WERI-Rb-1 (cell line): ENCODE data around the gene CABP2.
"Not testable (repeated sequence)": the region's sequence is repeated elsewhere in the genome, so short reads cannot be mapped to it uniquely, and the experiment has no call there.

Experiments
- DNase-seq: peaks from one replicate; pipeline ENCODE4 v3.0.0-alpha.2; 2020
- H3K27ac ChIP-seq: fragments of 250-450 bp; sonication (Bioruptor Pico); 2 replicates; pipeline ENCODE4 v1.5.1; 2020; ENCODE audit warnings: mild to moderate bottlenecking, moderate library complexity
- H3K27me3 ChIP-seq: fragments of 250-450 bp; sonication (Bioruptor Pico); 2 replicates; pipeline ENCODE4 v1.5.1; 2021; ENCODE audit warnings: mild to moderate bottlenecking, low read depth, moderate library complexity; ENCODE audit not compliant: insufficient read depth, severe bottlenecking
- H3K36me3 ChIP-seq: fragments of 250-450 bp; sonication (Bioruptor Pico); 2 replicates; pipeline ENCODE4 v1.5.1; 2020; ENCODE audit warnings: mild to moderate bottlenecking, moderate library complexity
- H3K4me3 ChIP-seq: 2 replicates; pipeline ENCODE4 v1.5.1; 2011; ENCODE audit warnings: low read depth, mild to moderate bottlenecking, control low read depth, low read length
- H3K9me3 ChIP-seq: fragments of 250-450 bp; sonication (Bioruptor Pico); 2 replicates; pipeline ENCODE4 v1.5.1; 2021; ENCODE audit warnings: mild to moderate bottlenecking, moderate library complexity; ENCODE audit not compliant: severe bottlenecking
- TF ChIP-seq, protein P1 (sequence below): IDR thresholded peaks from 2 replicates; pipeline ENCODE4 v1.5.1; 2011; ENCODE audit warnings: low read depth, mild to moderate bottlenecking, control low read depth, inconsistent platforms, low read length

CABP2 gene

DNA sequence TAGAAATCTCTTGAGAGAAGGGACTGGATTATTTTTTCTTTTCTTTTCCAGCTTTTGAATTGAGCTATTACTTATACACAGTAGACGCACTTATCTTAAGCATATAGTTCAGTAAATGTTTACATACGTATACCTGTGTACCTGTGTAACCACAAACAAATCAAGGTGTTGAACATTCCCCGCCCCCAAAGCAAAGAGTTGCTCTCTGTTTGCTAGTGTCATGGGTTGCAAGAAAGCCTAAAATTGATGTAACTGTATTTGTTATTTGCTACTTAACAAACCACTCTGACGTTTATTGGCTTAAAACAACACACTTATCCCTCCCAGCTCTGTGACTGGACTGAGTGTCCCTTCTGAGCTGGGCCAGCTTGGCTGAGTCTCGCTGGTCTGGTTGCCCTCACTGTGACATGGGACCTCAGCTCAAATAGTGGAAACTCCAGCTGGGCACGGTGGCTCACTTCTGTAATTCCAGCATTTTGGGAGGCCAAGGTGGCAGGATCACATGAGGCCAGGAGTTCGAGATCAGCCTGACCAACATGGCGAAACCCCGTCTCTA, 25.4 kb upstream of the CABP2 start:
- no peak overlapping the region for H3K27ac ChIP-seq
- DNase-seq: no peak

DNA sequence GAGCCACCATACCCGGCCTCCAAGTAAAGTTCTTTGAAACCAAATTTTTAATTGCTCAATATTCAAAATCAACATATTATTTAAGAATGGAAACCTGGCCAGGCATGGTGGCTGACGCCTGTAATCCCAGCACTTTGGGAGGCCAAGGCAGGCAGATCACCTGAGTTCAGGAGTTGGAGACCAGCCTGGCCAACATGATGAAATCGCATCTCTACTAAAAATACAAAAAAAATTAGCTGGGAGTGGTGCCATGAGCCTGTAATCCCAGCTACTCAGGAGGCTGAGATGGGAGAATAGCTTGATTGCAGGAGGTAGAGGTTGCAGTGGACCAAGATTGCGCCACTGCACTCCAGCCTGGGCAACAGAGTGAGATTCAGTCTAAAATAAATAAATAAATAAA, 24.9 kb upstream of the CABP2 start:
- H3K9me3 ChIP-seq, H3K27me3 ChIP-seq, H3K36me3 ChIP-seq, H3K4me3 ChIP-seq, DNase-seq, H3K27ac ChIP-seq: not testable (repeated sequence)

More for the DNA sequence above, 25.4 kb upstream of the CABP2 start:
- Histone ChIP-seq H3K9me3 (peaks cover 5% of the 10 kb centered on the region), H3K4me3 (no peak overlapping the region), H3K36me3 (no peaks in the 10 kb centered on the region), H3K27me3 (no peaks in the 10 kb centered on the region)
- TF ChIP-seq, protein P1, sequence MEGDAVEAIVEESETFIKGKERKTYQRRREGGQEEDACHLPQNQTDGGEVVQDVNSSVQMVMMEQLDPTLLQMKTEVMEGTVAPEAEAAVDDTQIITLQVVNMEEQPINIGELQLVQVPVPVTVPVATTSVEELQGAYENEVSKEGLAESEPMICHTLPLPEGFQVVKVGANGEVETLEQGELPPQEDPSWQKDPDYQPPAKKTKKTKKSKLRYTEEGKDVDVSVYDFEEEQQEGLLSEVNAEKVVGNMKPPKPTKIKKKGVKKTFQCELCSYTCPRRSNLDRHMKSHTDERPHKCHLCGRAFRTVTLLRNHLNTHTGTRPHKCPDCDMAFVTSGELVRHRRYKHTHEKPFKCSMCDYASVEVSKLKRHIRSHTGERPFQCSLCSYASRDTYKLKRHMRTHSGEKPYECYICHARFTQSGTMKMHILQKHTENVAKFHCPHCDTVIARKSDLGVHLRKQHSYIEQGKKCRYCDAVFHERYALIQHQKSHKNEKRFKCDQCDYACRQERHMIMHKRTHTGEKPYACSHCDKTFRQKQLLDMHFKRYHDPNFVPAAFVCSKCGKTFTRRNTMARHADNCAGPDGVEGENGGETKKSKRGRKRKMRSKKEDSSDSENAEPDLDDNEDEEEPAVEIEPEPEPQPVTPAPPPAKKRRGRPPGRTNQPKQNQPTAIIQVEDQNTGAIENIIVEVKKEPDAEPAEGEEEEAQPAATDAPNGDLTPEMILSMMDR: no peak

DNA sequence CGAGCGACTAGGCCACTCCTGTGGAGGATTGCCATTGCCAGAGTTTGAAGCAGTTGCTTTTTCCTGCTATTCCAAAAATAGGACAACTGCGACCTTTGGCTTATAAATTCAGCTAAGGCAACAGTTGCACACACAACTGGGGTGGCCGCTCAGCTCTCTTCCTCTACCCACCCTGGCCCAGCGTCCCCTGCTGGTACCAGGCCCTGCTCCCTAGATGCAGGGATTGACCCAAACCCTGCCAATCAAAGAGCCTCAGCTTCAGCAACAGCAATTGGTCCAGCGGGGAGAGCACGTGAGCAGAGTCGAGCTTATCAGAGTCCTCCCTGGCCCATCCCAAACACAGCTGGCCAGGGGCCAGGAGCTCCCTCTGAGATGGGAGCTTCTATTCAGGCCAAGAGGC, 22.0 kb upstream of the CABP2 start:
- no peaks in the 10 kb centered on the region for H3K9me3 ChIP-seq
- no peaks in the 10 kb centered on the region for H3K36me3 ChIP-seq
- H3K27ac ChIP-seq: no peak overlapping the region
- TF ChIP-seq, protein P1: no peak
- no peaks in the 10 kb centered on the region for H3K27me3 ChIP-seq
- no peak overlapping the region for H3K4me3 ChIP-seq
- DNase-seq: no peak

DNA sequence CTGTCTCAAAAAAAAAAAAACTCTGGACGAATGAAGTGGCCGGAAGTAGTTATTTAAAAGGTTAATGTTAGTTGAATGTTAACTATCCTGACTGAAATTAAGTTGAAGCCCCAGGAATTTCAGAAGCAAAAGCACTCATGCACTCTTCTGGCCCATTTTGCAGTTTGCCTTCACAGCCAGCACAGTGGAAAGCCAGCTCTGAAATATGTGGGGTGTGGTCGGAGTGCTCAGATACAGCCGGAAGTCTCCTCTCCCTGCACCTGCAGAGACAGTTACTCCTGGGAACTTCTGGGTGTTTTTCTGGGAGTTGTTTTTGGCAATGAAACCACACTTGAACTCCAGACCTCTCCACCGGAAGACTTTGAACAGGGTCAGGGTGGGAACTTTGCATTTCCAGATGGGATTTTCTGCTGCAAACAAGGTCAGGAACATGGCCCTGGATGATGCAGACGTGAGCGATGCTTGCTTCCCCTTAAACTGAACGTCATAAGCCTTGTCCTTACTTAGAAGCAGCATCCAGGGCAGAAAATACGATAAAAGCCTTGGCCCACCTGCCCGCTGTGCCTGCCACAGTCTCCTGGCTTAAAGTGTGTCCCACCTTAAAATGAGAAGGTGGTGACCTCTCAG, 21.5 kb upstream of the CABP2 start:
- Histone ChIP-seq H3K27me3 (no peaks in the 10 kb centered on the region), H3K4me3 (no peak overlapping the region), H3K36me3 (no peaks in the 10 kb centered on the region), H3K9me3 (no peaks in the 10 kb centered on the region), H3K27ac (no peak overlapping the region)
- TF ChIP-seq, protein P1: no peak
- no peak for DNase-seq

DNA sequence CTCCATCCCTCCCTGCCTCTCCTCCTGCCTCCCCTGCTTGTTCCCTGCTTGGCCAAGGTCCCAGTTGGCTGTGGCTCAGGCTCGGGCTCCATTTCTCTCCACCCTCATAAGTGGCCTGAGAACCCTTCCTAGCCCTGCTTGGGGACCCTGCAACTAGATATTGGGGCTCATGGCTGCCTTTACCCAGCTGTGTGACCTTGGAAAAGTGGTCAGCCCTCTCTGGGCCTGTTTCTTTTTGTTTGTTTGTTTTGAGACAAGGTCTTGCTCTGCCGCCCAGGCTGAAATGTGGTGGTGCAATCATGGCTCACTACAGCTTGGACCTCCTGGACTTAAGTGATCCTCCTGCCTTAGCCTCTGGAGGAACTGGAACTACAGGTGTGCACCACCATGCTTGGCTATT, 20.3 kb upstream of the CABP2 start:
- no peaks in the 10 kb centered on the region for H3K36me3 ChIP-seq
- TF ChIP-seq, protein P1: no peak

DNA sequence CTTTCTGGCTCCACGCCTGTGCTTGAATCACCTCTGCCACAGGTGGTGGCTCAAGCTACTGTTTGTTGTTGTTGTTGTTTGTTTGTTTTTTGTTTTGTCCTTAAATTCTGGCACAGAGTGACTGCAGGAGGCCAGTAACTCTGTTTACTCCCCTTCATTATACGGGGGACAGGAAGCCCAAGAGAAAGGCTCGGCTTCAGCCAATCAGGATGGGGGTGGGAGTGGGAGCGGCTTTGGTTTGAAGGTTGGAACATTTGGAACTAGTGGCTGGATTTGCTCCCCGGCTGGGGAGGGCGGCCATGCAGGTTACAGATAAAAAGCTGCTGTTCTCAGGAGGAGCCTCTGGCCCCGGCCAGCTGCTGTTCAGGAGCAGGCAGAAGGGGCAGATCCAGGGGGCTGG, 19.7 kb upstream of the CABP2 start:
- Histone ChIP-seq H3K27ac (no peak overlapping the region), H3K27me3 (no peaks in the 10 kb centered on the region), H3K9me3 (no peaks in the 10 kb centered on the region), H3K4me3 (no peak overlapping the region), H3K36me3 (no peaks in the 10 kb centered on the region)
- DNase-seq: no peak
- TF ChIP-seq, protein P1: no peak

More for the DNA sequence above, 20.3 kb upstream of the CABP2 start:
- no peak overlapping the region for H3K4me3 ChIP-seq
- no peaks in the 10 kb centered on the region for H3K9me3 ChIP-seq
- no peaks in the 10 kb centered on the region for H3K27me3 ChIP-seq
- H3K27ac ChIP-seq: no peak overlapping the region
- no peak for DNase-seq
